ENCODE results near the gene KMT2E. TPM values are rescaled to one million over a fixed set of nuclear protein-coding genes. Genes with fewer than 3 reads are reported as not detected.

Gene KMT2E
- total and polyA plus RNA-seq, 2 experiments from 2014 or later = 30.7 to 63.5 TPM

- no peak overlapping the region for H2AFZ ChIP-seq
- DNase-seq = no peak
- in situ Hi-C loops (cut with MboI) = no loop called here
- no peaks in the 10 kb centered on the region for H3K9me3 ChIP-seq (ENCODE audit: low read depth)
- H3K9me2 ChIP-seq (ENCODE audit: insufficient read depth) = no peaks in the 10 kb centered on the region
- H3K4me1 ChIP-seq (ENCODE audit: insufficient read depth) = peaks cover 5% of the 10 kb centered on the region; the same call in 1 of the 2 replicates
- H4K20me1 ChIP-seq (ENCODE audit: insufficient read depth) = no peaks in the 10 kb centered on the region; the same call in 1 of the 2 replicates
- H3K4me3 ChIP-seq = no peak overlapping the region
- no peak overlapping the region for H3K27ac ChIP-seq
- H3K27me3 ChIP-seq (replicated peaks; ENCODE audit: insufficient read depth) = no peaks in the 10 kb centered on the region
- H3K9ac ChIP-seq = no peak overlapping the region
- WGBS, 2 experiments (ENCODE audit: low coverage in 1 of 2, low lambda C conversion rate in 2 of 2, missing lambda C conversion rate in 2 of 2) = 89 to 90% methylated on average over 9 of the region's 9 CpGs
- H3K4me2 ChIP-seq (ENCODE audit: unreplicated experiment) = no peak overlapping the region
- TF ChIP-seq EZH2phosphoT487 (IDR thresholded peaks at IDR 0.05; ENCODE audit: insufficient read depth, low read depth) (no peak), EZH2 (IDR thresholded peaks at IDR 0.05; ENCODE audit: insufficient read depth, poor library complexity, severe bottlenecking) (no peak)
- peaks cover 60% of the 10 kb centered on the region for H3K79me2 ChIP-seq (ENCODE audit: insufficient read depth)
- H3F3A ChIP-seq (ENCODE audit: insufficient read depth) = no peaks in the 10 kb centered on the region
- H3K36me3 ChIP-seq (ENCODE audit: low read depth) = 0 out of 2 replicates have a peak, but pooled peaks cover 4% of the 10 kb centered on the region
These were observed 120.1 kb downstream of the KMT2E start for GRCh38 chr7:105133986-105134655.

GRCh38 chr7:105136221-105136620 lies 122.2 kb downstream of the KMT2E start:
- Histone ChIP-seq H3K4me3 (no peak overlapping the region), H3K27me3 (replicated peaks; ENCODE audit: insufficient read depth) (no peaks in the 10 kb centered on the region), H3K9me3 (ENCODE audit: low read depth) (no peaks in the 10 kb centered on the region), H4K20me1 (ENCODE audit: insufficient read depth) (no peaks in the 10 kb centered on the region), H3K27ac (no peak overlapping the region), H2AFZ (no peak overlapping the region), H3K9me2 (ENCODE audit: insufficient read depth) (no peaks in the 10 kb centered on the region), H3K4me2 (ENCODE audit: unreplicated experiment) (no peak overlapping the region), H3K9ac (no peak overlapping the region), H3F3A (ENCODE audit: insufficient read depth) (no peaks in the 10 kb centered on the region), H3K36me3 (ENCODE audit: low read depth) (no peaks in the 10 kb centered on the region; the same call in 1 of the 2 replicates), H3K4me1 (ENCODE audit: insufficient read depth) (peaks cover 5% of the 10 kb centered on the region; the same call in 1 of the 2 replicates), H3K79me2 (ENCODE audit: insufficient read depth) (peaks cover 39% of the 10 kb centered on the region)
- 50 to 60% methylated on average over 3 of the region's 3 CpGs for WGBS, 2 experiments (ENCODE audit: low coverage in 1 of 2, low lambda C conversion rate in 2 of 2, missing lambda C conversion rate in 2 of 2)
- TF ChIP-seq EZH2phosphoT487 (IDR thresholded peaks at IDR 0.05; ENCODE audit: insufficient read depth, low read depth) = no peak
- TF ChIP-seq EZH2 (IDR thresholded peaks at IDR 0.05; ENCODE audit: insufficient read depth, poor library complexity, severe bottlenecking) = no peak
- DNase-seq = peak; percentile 32
- in situ Hi-C loops (cut with MboI) = no loop called here

- H3K27ac ChIP-seq = no peak overlapping the region
- H3K9ac ChIP-seq = no peak overlapping the region
- 94 to 97% methylated on average over 4 of the region's 4 CpGs for WGBS, 2 experiments (ENCODE audit: low coverage in 1 of 2, low lambda C conversion rate in 2 of 2, missing lambda C conversion rate in 2 of 2)
- no peaks in the 10 kb centered on the region for H3F3A ChIP-seq (ENCODE audit: insufficient read depth)
- no peak overlapping the region for H2AFZ ChIP-seq
- H3K9me2 ChIP-seq (ENCODE audit: insufficient read depth) = no peaks in the 10 kb centered on the region
- peaks cover 14% of the 10 kb centered on the region for H3K36me3 ChIP-seq (ENCODE audit: low read depth)
- DNase-seq = no peak
- no peak overlapping the region for H3K4me2 ChIP-seq (ENCODE audit: unreplicated experiment)
- in situ Hi-C loops (cut with MboI) = no loop called here
- no peaks in the 10 kb centered on the region for H3K9me3 ChIP-seq (ENCODE audit: low read depth)
- H4K20me1 ChIP-seq (ENCODE audit: insufficient read depth) = no peaks in the 10 kb centered on the region
- TF ChIP-seq EZH2 (IDR thresholded peaks at IDR 0.05; ENCODE audit: insufficient read depth, poor library complexity, severe bottlenecking) (no peak), EZH2phosphoT487 (IDR thresholded peaks at IDR 0.05; ENCODE audit: insufficient read depth, low read depth) (no peak)
- no peaks in the 10 kb centered on the region for H3K27me3 ChIP-seq (replicated peaks; ENCODE audit: insufficient read depth)
- peaks cover 27% of the 10 kb centered on the region for H3K79me2 ChIP-seq (ENCODE audit: insufficient read depth)
- no peak overlapping the region for H3K4me3 ChIP-seq
- peaks cover 5% of the 10 kb centered on the region; the same call in 1 of the 2 replicates for H3K4me1 ChIP-seq (ENCODE audit: insufficient read depth)
These were observed 123.9 kb downstream of the KMT2E start for GRCh38 chr7:105137898-105138297.

- Histone ChIP-seq H3K4me3 (no peak overlapping the region), H3K9me2 (ENCODE audit: insufficient read depth) (no peaks in the 10 kb centered on the region), H2AFZ (no peak overlapping the region), H3K9ac (no peak overlapping the region), H3K27me3 (replicated peaks; ENCODE audit: insufficient read depth) (no peaks in the 10 kb centered on the region), H3K27ac (no peak overlapping the region), H3K9me3 (ENCODE audit: low read depth) (no peaks in the 10 kb centered on the region), H3K4me2 (ENCODE audit: unreplicated experiment) (no peak overlapping the region), H3K36me3 (ENCODE audit: low read depth) (peaks cover 14% of the 10 kb centered on the region), H3K4me1 (ENCODE audit: insufficient read depth) (peaks cover 5% of the 10 kb centered on the region; the same call in 1 of the 2 replicates), H4K20me1 (ENCODE audit: insufficient read depth) (no peaks in the 10 kb centered on the region), H3F3A (ENCODE audit: insufficient read depth) (no peaks in the 10 kb centered on the region), H3K79me2 (ENCODE audit: insufficient read depth) (peaks cover 13% of the 10 kb centered on the region)
- TF ChIP-seq EZH2 (IDR thresholded peaks at IDR 0.05; ENCODE audit: insufficient read depth, poor library complexity, severe bottlenecking) (no peak), EZH2phosphoT487 (IDR thresholded peaks at IDR 0.05; ENCODE audit: insufficient read depth, low read depth) (no peak)
- in situ Hi-C loops (cut with MboI) = no loop called here
- DNase-seq = no peak
These were observed 125.4 kb downstream of the KMT2E start for GRCh38 chr7:105139381-105139780.

Measured in GM23248 (cell line).